ENCODE data around the gene CFAP46.
"Not testable (repeated sequence)": the region's sequence is repeated elsewhere in the genome, so short reads cannot be mapped to it uniquely, and the experiment has no call there.

The CFAP46 gene

DNA sequence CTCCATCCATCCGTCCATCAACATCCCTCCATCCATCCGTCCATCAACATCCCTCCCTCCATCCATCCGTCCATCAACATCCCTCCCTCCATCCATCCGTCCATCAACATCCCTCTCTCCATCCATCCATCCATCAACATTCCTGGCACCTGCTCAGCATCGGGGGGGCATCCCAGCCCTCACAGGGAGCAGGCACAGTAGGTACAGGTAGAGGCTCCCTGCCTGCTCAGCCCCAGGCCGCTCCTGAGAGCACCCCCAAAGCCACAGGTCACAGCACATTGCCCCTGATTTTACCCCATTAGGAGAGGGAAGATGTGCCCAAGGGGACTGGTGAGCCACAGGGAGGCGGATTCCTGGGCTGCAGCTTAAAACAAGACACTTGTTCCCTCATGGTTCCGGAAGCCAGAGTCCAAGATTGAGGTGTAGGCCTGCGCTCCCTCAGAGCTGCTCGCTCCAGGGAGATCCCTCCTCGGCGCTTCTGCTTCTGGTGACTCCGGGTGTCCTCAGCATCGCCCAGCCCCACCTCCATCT lies 21.1 kb upstream of the CFAP46 start:
- no peak for DNase-seq

- DNase-seq = no peak
These were observed 20.5 kb upstream of the CFAP46 start for GRCh38 chr10:132962623-132963429.

DNA sequence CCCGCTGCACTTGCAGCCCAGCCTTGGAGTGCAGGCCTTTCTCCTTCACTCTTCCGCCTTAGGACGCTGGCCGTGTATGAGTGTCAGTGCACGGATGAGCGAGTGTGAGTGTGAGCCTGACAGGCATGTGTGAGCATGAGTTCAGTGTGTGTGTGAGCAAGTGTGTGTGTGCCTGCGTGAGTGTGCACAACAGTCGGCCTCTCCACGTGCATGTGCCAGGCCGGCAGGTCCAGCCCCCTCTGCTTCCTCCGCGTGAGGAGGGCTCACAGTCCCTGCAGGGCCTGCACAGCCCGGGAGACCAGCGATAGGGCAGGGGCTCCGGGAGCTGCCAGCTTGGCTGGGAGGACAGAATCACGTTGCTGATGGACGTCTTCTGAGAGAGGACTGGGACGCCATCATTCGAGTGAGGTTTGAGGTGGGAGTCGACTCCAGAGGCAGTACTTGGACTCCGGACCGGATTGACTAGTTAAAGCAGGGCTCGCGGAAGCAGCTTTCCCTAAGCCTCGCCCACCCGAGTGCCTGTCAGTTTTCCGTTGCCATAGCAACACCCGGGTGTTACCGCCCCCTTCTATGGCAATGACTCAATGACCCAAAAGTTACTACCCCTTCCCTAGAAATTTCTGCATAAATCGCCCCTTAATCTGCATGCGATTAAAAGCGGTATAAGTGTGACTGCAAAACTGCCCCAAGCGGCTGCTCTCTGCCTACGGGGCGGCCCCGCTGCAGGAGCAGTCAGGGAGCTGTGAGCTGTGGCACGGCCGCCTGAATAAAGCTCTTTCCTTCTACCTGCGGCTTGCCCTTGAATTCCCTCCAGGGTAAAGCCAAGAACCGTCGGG lies 19.6 kb upstream of the CFAP46 start:
- DNase-seq = peak in 21 of 58 donors; percentile 12 to 70 (median 39)

DNA sequence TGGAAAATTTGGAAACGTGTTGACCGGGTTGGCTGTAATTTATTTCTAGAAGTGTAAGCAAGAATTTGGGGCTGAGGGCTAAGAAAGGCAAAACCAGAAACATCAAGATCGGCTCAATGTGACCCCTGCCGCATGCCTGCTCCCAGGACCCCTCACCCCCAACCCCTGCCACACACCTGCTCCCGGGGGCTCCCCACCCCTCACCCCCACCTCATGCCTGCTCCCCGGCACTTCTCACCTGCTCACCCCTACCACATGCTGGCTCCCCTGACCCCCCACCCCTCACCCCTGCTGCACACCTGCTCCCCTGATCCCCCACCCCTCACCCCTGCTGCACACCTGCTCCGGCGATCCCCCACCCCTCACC lies 19.0 kb upstream of the CFAP46 start:
- DNase-seq = no peak

DNA sequence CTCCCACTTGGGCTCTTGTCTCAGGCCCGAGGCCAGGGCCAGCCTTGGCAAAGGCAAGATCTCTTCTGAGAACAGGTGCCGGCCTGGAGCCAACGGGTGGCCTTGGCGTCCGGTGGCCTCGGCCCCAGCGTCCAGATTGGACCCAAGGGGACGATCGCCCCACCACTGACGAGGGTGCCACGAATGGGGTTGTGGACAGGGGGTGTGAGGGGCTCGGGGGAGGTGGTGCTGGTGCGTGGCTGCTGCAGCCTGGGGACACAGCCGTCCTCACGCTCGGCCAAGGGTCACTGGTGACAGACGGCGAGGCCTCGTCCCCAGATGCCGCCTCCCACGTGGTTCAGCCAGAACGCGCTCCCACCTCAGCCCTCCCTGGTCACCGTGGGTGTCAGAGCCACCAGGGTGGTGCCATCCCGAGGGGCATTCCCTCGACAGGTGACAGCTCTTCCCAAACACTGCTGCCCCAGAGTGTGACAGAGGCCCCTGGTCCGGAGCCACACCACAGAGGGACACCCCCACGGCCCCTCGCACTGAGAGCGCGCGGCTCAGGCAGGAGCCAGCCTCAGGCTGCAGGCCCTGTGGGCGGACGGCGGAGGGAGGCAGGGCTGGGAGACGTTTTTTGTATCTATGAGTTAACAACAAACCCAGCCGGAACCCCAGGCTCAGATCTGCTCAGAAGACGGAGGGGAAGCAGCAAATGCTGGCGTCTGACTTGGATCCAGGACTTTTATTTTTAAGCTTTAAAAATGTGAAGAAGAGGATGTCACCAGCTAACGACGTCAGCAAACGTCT lies 18.5 kb upstream of the CFAP46 start:
- peak in 11 of 58 donors; percentile 26 to 62 (median 41) for DNase-seq

GRCh38 chr10:132960071-132960472 lies 17.7 kb upstream of the CFAP46 start:
- DNase-seq = no peak

DNA sequence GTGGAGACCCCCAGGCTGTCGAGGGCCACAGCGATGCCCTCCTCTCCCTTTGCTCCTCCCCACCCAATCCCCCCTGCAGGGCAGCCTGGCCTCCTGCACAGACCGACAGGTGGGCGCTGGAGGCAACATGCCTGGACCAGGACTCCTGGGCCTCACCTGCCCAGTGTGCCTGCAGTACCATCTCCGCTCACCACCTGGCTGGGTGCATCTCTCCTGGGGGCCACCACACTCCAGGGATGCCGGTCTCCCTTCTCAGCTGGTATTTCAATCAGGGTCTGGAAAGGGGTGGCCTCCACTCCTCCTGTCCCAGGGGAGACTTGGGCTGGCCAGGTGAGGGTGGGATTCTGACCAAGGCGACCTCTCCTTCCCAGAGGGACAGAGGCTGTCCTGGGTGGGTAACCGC lies 17.2 kb upstream of the CFAP46 start:
- no peak for DNase-seq

- no peak for DNase-seq
These were observed 16.7 kb upstream of the CFAP46 start for GRCh38 chr10:132958883-132959558.

- DNase-seq = no peak
These were observed 15.9 kb upstream of the CFAP46 start for GRCh38 chr10:132957981-132958882.

GRCh38 chr10:132957131-132957530 lies 14.8 kb upstream of the CFAP46 start:
- no peak for DNase-seq

GRCh38 chr10:132956259-132956658 lies 13.9 kb upstream of the CFAP46 start:
- not testable (repeated sequence) for DNase-seq

DNA sequence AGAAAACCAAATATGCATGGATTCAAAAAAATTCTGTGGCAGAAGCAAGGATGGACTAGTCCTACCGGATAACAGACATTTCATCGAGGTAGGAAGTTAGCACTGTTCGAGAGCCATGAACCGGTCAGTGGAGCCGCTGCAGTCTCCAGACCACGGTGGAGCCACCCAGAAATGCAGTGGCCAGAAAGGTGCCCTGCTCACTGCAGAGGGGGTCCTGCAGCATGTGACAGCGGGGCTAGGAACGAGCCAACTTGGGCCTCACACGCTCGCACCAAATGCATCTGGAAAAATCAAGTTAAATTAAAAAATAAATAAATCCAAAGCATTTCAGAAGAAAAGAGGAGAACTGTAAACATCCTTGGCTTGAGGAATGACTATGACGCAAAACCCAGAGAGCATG lies 13.1 kb upstream of the CFAP46 start:
- DNase-seq = no peak

DNA sequence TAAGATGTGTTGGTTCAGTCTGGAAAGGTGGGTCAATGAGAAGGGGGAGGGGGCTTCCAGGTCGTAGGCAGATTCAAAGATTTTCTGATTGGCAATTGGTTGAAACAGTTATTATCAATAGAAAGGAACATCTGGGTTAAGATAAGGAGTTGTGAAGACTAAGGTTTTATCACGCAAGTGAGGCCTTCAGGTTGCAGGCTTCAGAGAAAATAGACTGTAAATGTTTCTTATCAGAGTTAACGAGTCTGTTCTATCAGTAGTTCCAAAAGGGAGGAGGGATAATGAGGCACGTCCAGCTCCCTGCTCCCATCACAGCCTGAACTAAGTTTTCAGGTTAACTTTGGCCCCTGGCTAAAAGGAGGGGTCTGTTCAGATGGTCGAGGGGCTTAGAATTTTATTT lies 11.1 kb upstream of the CFAP46 start:
- DNase-seq = no peak

GRCh38 chr10:132951926-132952325 lies 9.6 kb upstream of the CFAP46 start:
- no peak for DNase-seq

DNA sequence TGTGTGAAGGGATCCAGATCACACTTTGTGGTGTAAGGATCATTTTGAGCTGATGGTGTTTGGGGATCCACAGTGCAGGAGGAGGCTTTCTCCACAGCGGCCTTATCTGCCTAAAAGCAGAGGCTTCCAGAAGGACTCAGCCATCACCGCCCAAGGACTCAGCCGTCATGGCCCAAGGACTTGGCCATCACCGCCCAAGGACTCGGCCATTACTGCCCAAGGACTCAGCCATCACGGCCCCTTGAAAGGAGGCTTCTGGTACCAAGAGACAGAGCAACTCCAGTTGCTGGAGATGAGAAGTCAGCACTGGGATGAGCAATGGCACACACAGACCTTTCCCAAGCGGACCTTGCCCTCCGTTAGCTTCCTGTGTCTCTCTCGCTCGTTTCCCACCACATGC lies 6.0 kb upstream of the CFAP46 start:
- DNase-seq = no peak

DNA sequence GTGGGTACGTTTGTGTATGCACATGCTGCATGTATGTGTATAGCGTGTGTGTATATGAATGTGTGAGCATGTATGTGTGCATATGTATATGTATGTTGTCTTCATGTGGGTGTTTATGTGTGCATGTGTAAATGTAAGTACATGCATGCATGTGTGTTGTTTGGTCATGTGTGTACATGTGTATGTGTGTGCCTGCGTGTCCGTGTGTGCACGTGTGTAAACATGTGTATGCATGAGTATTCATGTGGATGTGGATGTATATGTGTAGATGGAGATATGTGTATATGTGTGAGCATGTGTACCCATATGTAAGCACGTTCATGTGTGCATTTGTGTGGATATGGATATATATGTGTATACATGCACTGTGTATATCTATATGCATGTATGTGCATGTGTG lies 5.5 kb upstream of the CFAP46 start:
- DNase-seq = no peak

DNA sequence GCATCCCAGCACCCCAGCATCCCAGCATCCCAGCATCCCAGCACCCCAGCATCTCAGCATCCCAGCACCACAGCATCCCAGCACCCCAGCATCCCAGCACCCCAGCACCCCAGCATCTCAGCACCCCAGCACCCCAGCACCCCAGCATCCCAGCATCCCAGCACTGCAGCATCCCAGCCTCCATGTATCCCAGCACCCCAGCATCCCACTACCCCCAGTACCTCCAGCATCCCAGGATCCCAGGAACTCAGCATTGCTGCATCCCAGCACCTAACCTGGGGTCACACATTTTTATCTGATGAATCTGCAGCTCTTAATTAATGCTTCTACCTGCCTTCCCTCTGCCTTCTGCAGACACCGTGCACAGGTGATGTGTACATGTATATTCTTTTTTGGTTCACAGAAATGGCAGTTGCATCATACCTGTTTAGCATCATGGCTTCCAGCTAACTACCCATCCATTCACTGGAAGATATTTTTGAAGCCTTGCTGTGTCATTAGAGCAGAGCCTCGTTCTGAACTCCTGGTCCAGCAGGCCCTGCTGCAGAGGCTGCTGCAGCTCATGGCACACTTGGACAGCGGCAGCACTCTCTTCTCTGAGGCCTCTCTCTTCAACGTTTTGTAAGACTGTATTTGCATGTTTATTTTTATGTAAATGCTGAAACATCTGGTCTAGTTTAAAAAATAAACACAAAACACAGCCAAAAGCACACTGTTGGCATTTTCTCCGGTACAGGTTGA lies 4.6 kb upstream of the CFAP46 start:
- peak in 6 of 58 donors; percentile 6 to 40 (median 24) for DNase-seq

- DNase-seq = no peak
These were observed 3.9 kb upstream of the CFAP46 start for GRCh38 chr10:132946311-132946710.

- no peak for DNase-seq
These were observed 3.5 kb upstream of the CFAP46 start for GRCh38 chr10:132945894-132946255.

Data from anterior cingulate cortex (tissue), 58 donors.